ENCODE results near the gene HHLA2. TPM values are rescaled to one million over a fixed set of nuclear protein-coding genes. Genes with fewer than 3 reads are reported as not detected.

Gene HHLA2
- total and polyA plus RNA-seq, 2 experiments from 2014 or later = not detected

DNA sequence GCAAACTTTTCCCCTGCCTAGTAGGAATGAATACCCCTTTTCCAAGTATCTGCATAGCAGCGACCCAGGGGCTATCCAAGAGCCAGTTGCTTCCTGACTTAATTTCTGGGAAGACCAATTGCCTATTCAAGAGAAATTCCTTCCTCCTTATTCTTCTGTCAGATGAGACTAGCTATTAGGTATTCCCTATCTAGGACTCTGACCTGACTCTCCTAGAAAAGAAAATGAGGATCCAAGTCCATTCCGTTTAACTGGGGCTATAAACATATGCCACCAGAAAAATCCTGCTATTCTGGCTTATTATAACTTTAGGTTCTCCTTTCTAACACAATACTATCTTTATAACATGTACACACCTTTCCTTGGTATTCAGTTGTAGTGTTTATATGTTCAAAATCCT, 1.7 kb downstream of the HHLA2 start:
- Histone ChIP-seq H3K4me2 (no peak overlapping the region), H3K9me2 (ENCODE audit: insufficient read depth) (peaks cover 4% of the 10 kb centered on the region; the same call in 1 of the 2 replicates), H3K4me3 (no peak overlapping the region), H4K20me1 (replicated peaks; ENCODE audit: insufficient read depth) (no peaks in the 10 kb centered on the region), H3K4me1 (ENCODE audit: insufficient read depth) (peaks cover 13% of the 10 kb centered on the region; the same call in 1 of the 2 replicates), H3F3A (replicated peaks; ENCODE audit: low read depth) (no peaks in the 10 kb centered on the region), H2AFZ (no peak overlapping the region), H3K36me3 (ENCODE audit: insufficient read depth) (no peaks in the 10 kb centered on the region), H3K79me2 (replicated peaks; ENCODE audit: insufficient read depth) (no peaks in the 10 kb centered on the region), H3K27ac (ENCODE audit: low read depth) (no peak overlapping the region), H3K27me3 (ENCODE audit: insufficient read depth) (no peaks in the 10 kb centered on the region)
- no peaks in the 10 kb centered on the region for H3K9me3 Mint-ChIP-seq
- DNase-seq (ENCODE audit: low spot score) = no peak
- H3K36me3 Mint-ChIP-seq (ENCODE audit: low read depth) = no peaks in the 10 kb centered on the region
- no peak overlapping the region for H3K27ac Mint-ChIP-seq
- no peak for ATAC-seq
- TF ChIP-seq JUNB (IDR thresholded peaks at IDR 0.05; ENCODE audit: unreplicated experiment) (no peak), ZNF114 (CRISPR knock-in tag; IDR thresholded peaks at IDR 0.05) (no peak), STAT1 (IDR thresholded peaks at IDR 0.05; ENCODE audit: unreplicated experiment) (no peak), CTCF (conservative IDR thresholded peaks at IDR 0.05; ENCODE audit: low read depth in 2 of 2) (no peak), EZH2 (IDR thresholded peaks at IDR 0.05; ENCODE audit: low read depth, unreplicated experiment) (no peak), ZNF331 (CRISPR knock-in tag; IDR thresholded peaks at IDR 0.05; ENCODE audit: low read depth) (no peak), POLR2AphosphoS5 (IDR thresholded peaks at IDR 0.05; ENCODE audit: low read depth) (no peak)
- TF ChIP-seq, protein P1, sequence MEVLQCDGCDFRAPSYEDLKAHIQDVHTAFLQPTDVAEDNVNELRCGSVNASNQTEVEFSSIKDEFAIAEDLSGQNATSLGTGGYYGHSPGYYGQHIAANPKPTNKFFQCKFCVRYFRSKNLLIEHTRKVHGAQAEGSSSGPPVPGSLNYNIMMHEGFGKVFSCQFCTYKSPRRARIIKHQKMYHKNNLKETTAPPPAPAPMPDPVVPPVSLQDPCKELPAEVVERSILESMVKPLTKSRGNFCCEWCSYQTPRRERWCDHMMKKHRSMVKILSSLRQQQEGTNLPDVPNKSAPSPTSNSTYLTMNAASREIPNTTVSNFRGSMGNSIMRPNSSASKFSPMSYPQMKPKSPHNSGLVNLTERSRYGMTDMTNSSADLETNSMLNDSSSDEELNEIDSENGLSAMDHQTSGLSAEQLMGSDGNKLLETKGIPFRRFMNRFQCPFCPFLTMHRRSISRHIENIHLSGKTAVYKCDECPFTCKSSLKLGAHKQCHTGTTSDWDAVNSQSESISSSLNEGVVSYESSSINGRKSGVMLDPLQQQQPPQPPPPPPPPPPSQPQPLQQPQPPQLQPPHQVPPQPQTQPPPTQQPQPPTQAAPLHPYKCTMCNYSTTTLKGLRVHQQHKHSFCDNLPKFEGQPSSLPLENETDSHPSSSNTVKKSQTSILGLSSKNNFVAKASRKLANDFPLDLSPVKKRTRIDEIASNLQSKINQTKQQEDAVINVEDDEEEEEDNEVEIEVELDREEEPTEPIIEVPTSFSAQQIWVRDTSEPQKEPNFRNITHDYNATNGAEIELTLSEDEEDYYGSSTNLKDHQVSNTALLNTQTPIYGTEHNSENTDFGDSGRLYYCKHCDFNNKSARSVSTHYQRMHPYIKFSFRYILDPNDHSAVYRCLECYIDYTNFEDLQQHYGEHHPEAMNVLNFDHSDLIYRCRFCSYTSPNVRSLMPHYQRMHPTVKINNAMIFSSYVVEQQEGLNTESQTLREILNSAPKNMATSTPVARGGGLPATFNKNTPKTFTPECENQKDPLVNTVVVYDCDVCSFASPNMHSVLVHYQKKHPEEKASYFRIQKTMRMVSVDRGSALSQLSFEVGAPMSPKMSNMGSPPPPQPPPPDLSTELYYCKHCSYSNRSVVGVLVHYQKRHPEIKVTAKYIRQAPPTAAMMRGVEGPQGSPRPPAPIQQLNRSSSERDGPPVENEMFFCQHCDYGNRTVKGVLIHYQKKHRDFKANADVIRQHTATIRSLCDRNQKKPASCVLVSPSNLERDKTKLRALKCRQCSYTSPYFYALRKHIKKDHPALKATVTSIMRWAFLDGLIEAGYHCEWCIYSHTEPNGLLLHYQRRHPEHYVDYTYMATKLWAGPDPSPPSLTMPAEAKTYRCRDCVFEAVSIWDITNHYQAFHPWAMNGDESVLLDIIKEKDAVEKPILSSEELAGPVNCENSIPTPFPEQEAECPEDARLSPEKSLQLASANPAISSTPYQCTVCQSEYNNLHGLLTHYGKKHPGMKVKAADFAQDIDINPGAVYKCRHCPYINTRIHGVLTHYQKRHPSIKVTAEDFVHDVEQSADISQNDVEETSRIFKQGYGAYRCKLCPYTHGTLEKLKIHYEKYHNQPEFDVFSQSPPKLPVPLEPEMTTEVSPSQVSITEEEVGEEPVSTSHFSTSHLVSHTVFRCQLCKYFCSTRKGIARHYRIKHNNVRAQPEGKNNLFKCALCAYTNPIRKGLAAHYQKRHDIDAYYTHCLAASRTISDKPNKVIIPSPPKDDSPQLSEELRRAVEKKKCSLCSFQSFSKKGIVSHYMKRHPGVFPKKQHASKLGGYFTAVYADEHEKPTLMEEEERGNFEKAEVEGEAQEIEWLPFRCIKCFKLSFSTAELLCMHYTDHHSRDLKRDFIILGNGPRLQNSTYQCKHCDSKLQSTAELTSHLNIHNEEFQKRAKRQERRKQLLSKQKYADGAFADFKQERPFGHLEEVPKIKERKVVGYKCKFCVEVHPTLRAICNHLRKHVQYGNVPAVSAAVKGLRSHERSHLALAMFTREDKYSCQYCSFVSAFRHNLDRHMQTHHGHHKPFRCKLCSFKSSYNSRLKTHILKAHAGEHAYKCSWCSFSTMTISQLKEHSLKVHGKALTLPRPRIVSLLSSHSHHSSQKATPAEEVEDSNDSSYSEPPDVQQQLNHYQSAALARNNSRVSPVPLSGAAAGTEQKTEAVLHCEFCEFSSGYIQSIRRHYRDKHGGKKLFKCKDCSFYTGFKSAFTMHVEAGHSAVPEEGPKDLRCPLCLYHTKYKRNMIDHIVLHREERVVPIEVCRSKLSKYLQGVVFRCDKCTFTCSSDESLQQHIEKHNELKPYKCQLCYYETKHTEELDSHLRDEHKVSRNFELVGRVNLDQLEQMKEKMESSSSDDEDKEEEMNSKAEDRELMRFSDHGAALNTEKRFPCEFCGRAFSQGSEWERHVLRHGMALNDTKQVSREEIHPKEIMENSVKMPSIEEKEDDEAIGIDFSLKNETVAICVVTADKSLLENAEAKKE (CRISPR knock-in tag; IDR thresholded peaks at IDR 0.05) = no peak
- peaks cover 17% of the 10 kb centered on the region for H3K4me1 Mint-ChIP-seq
- H3K4me3 Mint-ChIP-seq = no peak overlapping the region
- no peaks in the 10 kb centered on the region for H3K27me3 Mint-ChIP-seq (ENCODE audit: insufficient read depth, low read depth, poor library complexity)

Measured in GM23338 (cell line).